Neural cell (in vitro differentiated cells): ENCODE data around the gene CACNA1B. TPM values are rescaled to one million over a fixed set of nuclear protein-coding genes. Genes with fewer than 3 reads are reported as not detected.

Experiments used
- H2AFZ ChIP-seq: fragments of 200-600, 300-800 bp; sonication (generic), shearing (Covaris generic); 2 replicates; pipeline ENCODE4 v1.6.0; 2014; ENCODE audit warnings: low read depth, mild to moderate bottlenecking, antibody characterized with exemption, low read length, moderate library complexity
- H3F3A ChIP-seq: fragments of 200-600 bp; shearing (Covaris generic); 2 replicates; pipeline ENCODE4 v1.6.1; 2016; ENCODE audit warnings: mild to moderate bottlenecking, moderate library complexity, mixed read lengths, antibody characterized with exemption, low read length; ENCODE audit not compliant: insufficient read depth, poor library complexity, severe bottlenecking
- H3K27ac ChIP-seq: fragments of 200-600, 300-800 bp; sonication (generic), shearing (Covaris generic); 2 replicates; pipeline ENCODE4 v1.5.1; 2014; ENCODE audit warnings: mild to moderate bottlenecking, low read length, moderate library complexity
- H3K27me3 ChIP-seq: fragments of 300-800, 200-600 bp; sonication (generic), shearing (Covaris generic); 2 replicates; pipeline ENCODE4 v1.6.0; 2014; ENCODE audit warnings: mild to moderate bottlenecking, low read depth, low read length, moderate library complexity; ENCODE audit not compliant: insufficient read depth
- H3K36me3 ChIP-seq: fragments of 300-800, 200-600 bp; sonication (generic), shearing (Covaris generic); 2 replicates; pipeline ENCODE4 v1.5.1; 2014; ENCODE audit warnings: mild to moderate bottlenecking, antibody characterized with exemption, low read length, moderate library complexity; ENCODE audit not compliant: insufficient read depth
- H3K4me2 ChIP-seq: fragments of 300-800, 200-600 bp; sonication (generic), shearing (Covaris generic); 2 replicates; pipeline ENCODE4 v1.6.0; 2014; ENCODE audit warnings: mild to moderate bottlenecking, low read length
- H3K4me3 ChIP-seq: fragments of 300-800, 200-600 bp; sonication (generic), shearing (Covaris generic); 2 replicates; pipeline ENCODE4 v1.5.1; 2014; ENCODE audit warnings: mild to moderate bottlenecking, low read length, moderate library complexity
- H3K79me2 ChIP-seq: fragments of 200-600 bp; shearing (Covaris generic); replicated peaks from 2 replicates; pipeline ENCODE4 v1.6.0; 2014; ENCODE audit warnings: mild to moderate bottlenecking, low read length, moderate library complexity; ENCODE audit not compliant: insufficient read depth
- H3K9ac ChIP-seq: fragments of 300-800, 200-600 bp; sonication (generic), shearing (Covaris generic); 2 replicates; pipeline ENCODE4 v1.6.1; 2016; ENCODE audit warnings: mild to moderate bottlenecking, low read length, mixed read lengths
- H3K9me2 ChIP-seq: fragments of 200-600 bp; shearing (Covaris generic); 2 replicates; pipeline ENCODE4 v1.6.1; 2016; ENCODE audit warnings: mild to moderate bottlenecking, low read length, mixed read lengths; ENCODE audit not compliant: insufficient read depth
- H3K9me3 ChIP-seq: fragments of 200-600, 300-800 bp; sonication (generic), shearing (Covaris generic); 2 replicates; pipeline ENCODE4 v1.6.1; 2016; ENCODE audit warnings: mild to moderate bottlenecking, mixed run types, low read length, moderate library complexity, mixed read lengths
- H4K20me1 ChIP-seq: fragments of 200-600 bp; shearing (Covaris generic); 2 replicates; pipeline ENCODE4 v1.6.1; 2016; ENCODE audit warnings: mild to moderate bottlenecking, mixed run types; ENCODE audit not compliant: insufficient read depth
- CTCF ChIP-seq: fragments of 450-650 bp; IDR thresholded peaks from 2 replicates; pipeline ENCODE4 v1.5.1; 2014; ENCODE audit warnings: antibody characterized with exemption, mild to moderate bottlenecking, moderate library complexity; ENCODE audit not compliant: poor library complexity, severe bottlenecking
- EP300 ChIP-seq: fragments of 450-650 bp; conservative IDR thresholded peaks from 2 replicates; pipeline ENCODE4 v1.6.1; 2014; ENCODE audit warnings: antibody characterized with exemption, mild to moderate bottlenecking, moderate library complexity; ENCODE audit not compliant: poor library complexity, severe bottlenecking
- EZH2 ChIP-seq: fragments of 200-600, 300-800 bp; shearing (Covaris generic), sonication (generic); IDR thresholded peaks from 2 replicates; pipeline ENCODE4 v1.6.1; 2014; ENCODE audit warnings: antibody characterized with exemption, low read length, borderline replicate concordance, mild to moderate bottlenecking; ENCODE audit not compliant: insufficient read depth, poor library complexity, severe bottlenecking
- MXI1 ChIP-seq: fragments of 450-650 bp; conservative IDR thresholded peaks from 2 replicates; pipeline ENCODE4 v1.6.1; 2014; ENCODE audit warnings: antibody characterized with exemption, mild to moderate bottlenecking; ENCODE audit not compliant: poor library complexity, severe bottlenecking
- POLR2AphosphoS5 ChIP-seq: IDR thresholded peaks from 2 replicates; pipeline ENCODE4 v1.6.1; 2012
- RAD21 ChIP-seq: fragments of 450-650 bp; conservative IDR thresholded peaks from 2 replicates; pipeline ENCODE4 v1.6.1; 2014; ENCODE audit warnings: antibody characterized with exemption, mild to moderate bottlenecking, moderate library complexity
- REST ChIP-seq: IDR thresholded peaks from 2 replicates; pipeline ENCODE4 v1.6.1; 2012; ENCODE audit warnings: borderline replicate concordance
- SMC3 ChIP-seq: fragments of 450-650 bp; conservative IDR thresholded peaks from 2 replicates; pipeline ENCODE4 v1.6.1; 2014; ENCODE audit warnings: antibody characterized with exemption, mild to moderate bottlenecking, moderate library complexity; ENCODE audit not compliant: poor library complexity
- TAF1 ChIP-seq: IDR thresholded peaks from 2 replicates; pipeline ENCODE4 v1.6.1; 2012; ENCODE audit warnings: low read depth
- polyA plus RNA-seq: library from polyadenylated mRNA; depleted of rRNA; stranded (reverse); fragments of >200 nt; gene quantifications from 2 replicates; pipeline ENCODE4 v1.2.3, GENCODE V29; 2014

CACNA1B gene
- polyA plus RNA-seq, 1 donor from 2014 or later = 5.8 TPM

- Histone ChIP-seq H3K9me3 (no peaks in the 10 kb centered on the region), H3K9me2 (no peaks in the 10 kb centered on the region), H2AFZ (no peak overlapping the region), H4K20me1 (no peaks in the 10 kb centered on the region), H3K27me3 (no peaks in the 10 kb centered on the region), H3K4me2 (no peak overlapping the region), H3K36me3 (no peaks in the 10 kb centered on the region), H3F3A (no peaks in the 10 kb centered on the region), H3K79me2 (no peaks in the 10 kb centered on the region), H3K27ac (no peak overlapping the region), H3K4me3 (no peak overlapping the region), H3K9ac (no peak overlapping the region)
- TF ChIP-seq MXI1 (no peak), POLR2AphosphoS5 (no peak), TAF1 (no peak), RAD21 (no peak), EP300 (no peak), SMC3 (no peak), EZH2 (no peak), REST (no peak), CTCF (no peak)
Observed at GRCh38 chr9:138103849-138104206, 226.2 kb downstream of the CACNA1B start.

- no peaks in the 10 kb centered on the region for H3F3A ChIP-seq
- no peaks in the 10 kb centered on the region for H4K20me1 ChIP-seq
- no peak overlapping the region for H3K4me2 ChIP-seq
- no peak overlapping the region for H3K9ac ChIP-seq
- no peak overlapping the region for H3K4me3 ChIP-seq
- H3K9me2 ChIP-seq = no peaks in the 10 kb centered on the region
- no peaks in the 10 kb centered on the region for H3K79me2 ChIP-seq
- H3K36me3 ChIP-seq = no peaks in the 10 kb centered on the region
- H2AFZ ChIP-seq = no peak overlapping the region
- no peaks in the 10 kb centered on the region for H3K27me3 ChIP-seq
- no peak for TF ChIP-seq EZH2
- TF ChIP-seq CTCF = no peak
- TF ChIP-seq MXI1 = no peak
- TF ChIP-seq SMC3 = no peak
- H3K27ac ChIP-seq = no peak overlapping the region
- H3K9me3 ChIP-seq = no peaks in the 10 kb centered on the region
Observed at GRCh38 chr9:138104251-138105122, 226.9 kb downstream of the CACNA1B start.
